GM06990 (cell line): Measurements from ENCODE around the gene MAP3K4.

Experiments used
- DNase-seq: peaks from one replicate; pipeline ENCODE4 v3.0.0-alpha.2; 2011; ENCODE audit not compliant: insufficient read length; ENCODE audit errors: extremely low read depth
- H3K27me3 ChIP-seq: replicated peaks from 2 replicates; pipeline ENCODE4 v1.6.0; 2011; ENCODE audit warnings: low read length; ENCODE audit not compliant: control insufficient read depth, insufficient read depth
- H3K36me3 ChIP-seq: 2 replicates; pipeline ENCODE4 v1.5.1; 2011; ENCODE audit warnings: low read length; ENCODE audit not compliant: control insufficient read depth, insufficient read depth
- H3K4me3 ChIP-seq: replicated peaks from 2 replicates; pipeline ENCODE4 v1.5.1; 2011; ENCODE audit warnings: low read depth, mild to moderate bottlenecking, control low read depth, low read length
- CTCF ChIP-seq: IDR thresholded peaks from 2 replicates; pipeline ENCODE4 v1.5.1; 2011; ENCODE audit warnings: low read length, control low read depth, mild to moderate bottlenecking, inconsistent platforms; ENCODE audit not compliant: insufficient read depth, poor library complexity, severe bottlenecking

Gene MAP3K4

GRCh38 chr6:161154796-161155335 lies 163.3 kb downstream of the MAP3K4 start:
- Histone ChIP-seq H3K36me3 (no peaks in the 10 kb centered on the region), H3K27me3 (no peaks in the 10 kb centered on the region), H3K4me3 (no peak overlapping the region)
- no peak for DNase-seq
- TF ChIP-seq CTCF: no peak

GRCh38 chr6:161161121-161161520 lies 169.6 kb downstream of the MAP3K4 start:
- TF ChIP-seq CTCF: no peak
- no peak for DNase-seq
- H3K36me3 ChIP-seq: no peaks in the 10 kb centered on the region
- H3K27me3 ChIP-seq: no peaks in the 10 kb centered on the region
- no peak overlapping the region for H3K4me3 ChIP-seq

GRCh38 chr6:161161889-161162624 lies 170.5 kb downstream of the MAP3K4 start:
- Histone ChIP-seq H3K27me3 (no peaks in the 10 kb centered on the region), H3K36me3 (no peaks in the 10 kb centered on the region), H3K4me3 (no peak overlapping the region)
- no peak for DNase-seq
- TF ChIP-seq CTCF: no peak

- Histone ChIP-seq H3K4me3 (no peak overlapping the region), H3K36me3 (no peaks in the 10 kb centered on the region), H3K27me3 (no peaks in the 10 kb centered on the region)
- DNase-seq: no peak
- no peak for TF ChIP-seq CTCF
These were observed 171.2 kb downstream of the MAP3K4 start for GRCh38 chr6:161162722-161163121.

- no peak overlapping the region for H3K4me3 ChIP-seq
- H3K27me3 ChIP-seq: no peaks in the 10 kb centered on the region
- TF ChIP-seq CTCF: no peak
- no peak for DNase-seq
- no peaks in the 10 kb centered on the region for H3K36me3 ChIP-seq
These were observed 172.1 kb downstream of the MAP3K4 start for GRCh38 chr6:161163466-161164181.
